H1 (cell line): Measurements from ENCODE around the gene EXOC1. TPM values are rescaled to one million over a fixed set of nuclear protein-coding genes. Genes with fewer than 3 reads are reported as not detected.

Source experiments
- ZNF274 ChIP-seq: IDR thresholded peaks from 2 replicates; pipeline ENCODE4 v1.7.0; 2012; ENCODE audit warnings: low read length, borderline replicate concordance; ENCODE audit errors: extremely low read depth
- polyA plus RNA-seq, 7 experiments: library from polyadenylated mRNA; depleted of rRNA in 3 of 7; stranded (reverse) in 5 of 7; unstranded in 2 of 7; fragments of >200 nt in 5 of 7; fragments of 200-250 nt in 2 of 7; gene quantifications; 1 replicate in 5 of 7; 2 replicates in 1 of 7; 4 replicates in 1 of 7; pipeline versions ENCODE4 v1.2.1 to v1.2.3, GENCODE V29; 2011 to 2013; ENCODE audit warnings: missing spikeins in 2 of 7, mixed read lengths in 2 of 7
- total RNA-seq: library from RNA; stranded (reverse); fragmentation: NEBNext Ultra II Directional; extraction: Animal tissue kit (Norgen Biotek cat#: 25700); gene quantifications from 2 replicates; pipeline ENCODE4 v1.2.1, GENCODE V29; 2021

Gene EXOC1
- total and polyA plus RNA-seq, 2 of the 8 experiments (the other 6 are each of a cell fraction or from before 2014, with no cell fraction given), result 5.9 to 19.6 TPM

- TF ChIP-seq ZNF274, result no peak
- TF ChIP-seq, all 59 proteins: peak for 0
Observed at GRCh38 chr4:55947254-55947882, 93.9 kb downstream of the EXOC1 start (continued).
